GM18499 (cell line): ENCODE measurements around the gene PNLIPRP3.

Experiments
- ATAC-seq: cut with Tn5 transposase; IDR thresholded peaks from one replicate; pipeline ENCODE4 v1.9.1; 2021; ENCODE audit warnings: moderate number of reproducible peaks; ENCODE audit not compliant: insufficient read depth, unreplicated experiment

Gene PNLIPRP3

DNA sequence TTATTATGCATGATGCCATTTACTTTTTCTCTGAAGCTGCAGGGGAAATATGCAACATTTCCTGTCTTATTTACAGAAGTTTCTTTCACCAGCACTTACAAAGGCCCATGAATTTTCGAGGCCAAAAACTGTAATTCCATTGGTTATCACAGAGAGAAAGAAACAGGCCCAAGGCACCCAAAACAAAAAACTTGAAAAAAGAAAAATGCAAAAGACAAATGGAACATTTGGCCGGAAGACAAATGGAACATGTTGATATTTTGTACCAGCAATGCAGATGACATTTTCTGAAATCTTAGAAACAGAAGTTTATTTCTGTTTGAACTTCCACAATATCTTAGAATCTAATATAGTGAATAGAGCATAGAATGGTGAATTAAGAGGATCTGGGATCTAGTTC is 61.8 kb downstream of the PNLIPRP3 start:
- ATAC-seq: no peak

DNA sequence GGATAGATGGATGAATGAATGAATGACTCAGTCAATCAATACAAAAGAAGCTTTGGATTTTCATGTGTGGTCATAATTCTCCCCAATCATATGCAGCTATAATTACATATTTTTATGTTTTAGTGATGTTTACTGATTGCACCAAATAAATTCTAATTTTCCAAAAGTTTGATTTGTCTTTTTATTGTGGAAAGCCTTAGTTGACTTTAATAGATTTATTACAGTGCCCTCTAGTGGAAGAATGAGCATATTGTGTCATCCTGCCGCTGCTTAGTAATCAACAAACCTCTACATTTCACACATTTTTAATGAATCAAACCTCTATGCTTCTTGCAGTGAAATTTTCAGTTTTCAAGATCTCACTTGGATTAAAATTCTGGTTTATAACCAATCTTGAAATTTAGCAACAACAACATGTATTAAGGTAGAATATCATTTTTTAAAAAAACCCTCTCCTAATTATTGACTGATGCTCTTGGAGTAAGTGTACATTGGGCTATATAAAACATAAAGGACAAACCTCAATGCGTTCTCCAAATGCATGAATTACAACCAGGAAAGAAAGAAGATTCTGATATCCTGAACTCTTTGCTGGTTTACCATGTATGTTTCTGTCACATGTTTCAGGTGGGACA is 62.5 kb downstream of the PNLIPRP3 start:
- no peak for ATAC-seq

DNA sequence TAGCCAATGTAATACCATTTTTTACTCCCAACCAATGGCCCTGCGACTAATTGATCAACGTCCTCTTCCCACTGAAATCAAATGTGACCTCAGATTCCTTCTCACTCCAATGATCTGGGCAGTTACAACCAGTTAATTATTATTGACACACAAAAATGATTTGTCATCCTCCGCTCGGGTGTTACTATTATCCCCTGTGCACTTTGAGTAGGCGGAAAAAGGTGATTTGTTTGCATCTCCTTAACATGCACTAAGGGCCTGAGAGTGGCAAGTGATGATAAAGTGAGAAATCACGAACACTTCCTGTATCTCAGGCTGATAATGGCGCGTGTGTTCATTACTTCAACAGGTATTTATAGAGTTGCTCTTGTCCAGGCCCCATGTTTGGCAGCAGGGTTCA is 77.1 kb downstream of the PNLIPRP3 start:
- no peak for ATAC-seq

- ATAC-seq: no peak
These were observed 82.9 kb downstream of the PNLIPRP3 start for GRCh38 chr10:116510565-116510964.

DNA sequence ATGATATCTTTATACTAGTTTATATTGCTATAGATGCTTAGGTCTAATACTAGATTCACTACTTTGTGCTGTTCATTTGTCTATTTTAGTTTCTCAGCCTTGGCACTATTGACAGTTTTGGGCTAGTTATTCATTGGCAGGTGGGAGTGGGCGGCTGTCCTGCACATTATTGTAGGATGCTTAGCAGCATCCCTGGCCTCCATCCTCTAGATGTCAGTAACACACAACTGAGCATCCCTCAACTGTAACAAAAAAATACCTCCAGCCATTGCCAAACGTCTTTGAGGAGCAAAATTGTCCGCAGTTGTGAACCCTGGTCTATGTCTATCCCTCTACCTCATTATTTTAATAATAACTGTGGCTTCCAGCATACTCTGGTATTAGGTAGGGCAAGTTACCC is 83.7 kb downstream of the PNLIPRP3 start:
- ATAC-seq: no peak

DNA sequence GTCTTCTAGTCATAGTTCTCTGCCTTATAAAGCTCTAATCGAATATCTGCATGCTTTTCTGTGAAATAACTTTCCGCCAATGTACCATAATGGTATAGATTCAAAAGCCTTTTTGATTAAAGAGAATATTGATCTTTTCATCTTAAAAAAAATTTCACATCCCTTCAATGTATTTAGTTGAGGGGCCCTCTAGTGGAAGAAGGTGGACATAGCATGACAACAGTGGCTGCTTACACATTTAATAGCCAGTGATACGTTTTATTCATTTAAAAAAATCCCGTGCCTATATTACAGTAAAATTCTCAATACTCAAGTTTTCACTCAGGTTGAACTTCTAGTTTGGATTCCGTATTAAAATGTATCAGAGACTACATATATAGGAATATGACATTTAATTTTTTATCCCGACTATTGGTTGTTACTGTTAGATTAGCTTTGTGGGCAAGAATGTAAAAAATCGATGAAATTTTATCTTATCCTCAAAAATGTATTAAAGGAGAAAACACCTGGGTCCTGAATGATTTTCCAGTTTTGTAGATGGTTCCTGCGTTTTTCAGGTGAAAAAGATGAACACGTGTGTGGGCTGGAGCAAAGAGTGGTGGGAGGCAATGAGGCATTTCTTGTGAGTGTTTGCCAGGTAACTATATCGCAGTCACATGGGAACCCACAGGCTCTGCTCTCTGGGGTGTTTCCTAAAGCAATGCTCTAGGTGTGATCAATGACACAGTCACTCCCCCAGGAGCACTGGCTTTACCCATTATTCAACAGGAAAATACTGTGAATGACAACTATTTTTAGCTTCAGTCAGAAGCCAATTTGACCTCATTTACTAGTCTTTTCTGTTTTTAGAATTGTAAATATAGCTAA is 94.0 kb downstream of the PNLIPRP3 start:
- ATAC-seq: no peak

- no peak for ATAC-seq
These were observed 95.2 kb downstream of the PNLIPRP3 start for GRCh38 chr10:116522803-116523381.

DNA sequence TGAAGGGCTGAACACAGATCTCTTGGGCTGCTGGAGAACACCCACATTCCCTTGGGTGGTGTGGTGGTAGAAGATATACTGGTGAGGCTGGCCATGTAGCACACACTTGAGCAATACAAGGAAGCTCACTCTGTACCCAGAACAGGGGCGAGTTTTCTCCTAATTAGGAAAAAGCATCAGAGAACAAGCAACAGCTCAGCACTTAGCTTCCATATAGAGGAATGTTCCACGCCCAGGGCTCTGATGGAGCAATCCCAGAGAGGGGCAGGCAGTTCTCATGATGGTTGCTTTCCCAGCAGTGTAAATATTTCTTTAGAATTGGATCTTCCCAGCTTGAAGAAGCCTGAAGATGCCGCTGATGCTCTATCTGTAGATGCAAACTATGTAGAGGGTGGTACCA is 97.1 kb downstream of the PNLIPRP3 start:
- ATAC-seq: no peak

DNA sequence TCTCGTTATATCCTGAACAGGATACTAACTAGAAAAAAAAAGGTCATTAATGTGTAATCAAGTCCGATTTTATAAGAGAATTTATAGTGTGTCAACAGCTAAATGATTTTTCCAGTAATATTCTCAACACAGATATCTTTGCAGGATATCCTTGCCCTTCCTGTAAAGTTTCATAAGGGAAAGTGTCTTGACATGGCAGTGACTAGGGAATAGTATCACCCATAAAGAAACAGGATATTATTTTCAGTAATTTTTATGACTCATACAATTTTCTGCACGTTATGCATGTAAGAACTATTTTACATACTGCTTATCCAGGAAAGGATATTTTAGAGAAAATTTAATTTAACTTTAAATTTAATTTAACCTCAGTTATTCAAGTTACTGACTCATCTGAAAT is 98.6 kb downstream of the PNLIPRP3 start:
- no peak for ATAC-seq
